SJSA1 (cell line): ENCODE measurements around the gene POM121. TPM values are rescaled to one million over a fixed set of nuclear protein-coding genes. Genes with fewer than 3 reads are reported as not detected.
"Not testable (repeated sequence)": the region's sequence is repeated elsewhere in the genome, so short reads cannot be mapped to it uniquely, and the experiment has no call there.

ENCODE experiments used
- DNase-seq, 2 experiments: peaks; one replicate each; pipeline ENCODE4 v3.0.0-alpha.2; 2015 to 2020; ENCODE audit warnings: low spot score in 2 of 2, low read depth in 1 of 2
- H3K27ac ChIP-seq: fragments of 250-450 bp; sonication (Bioruptor Pico); 2 replicates; pipeline ENCODE4 v1.5.1; 2020; ENCODE audit warnings: mild to moderate bottlenecking, moderate library complexity
- H3K27me3 ChIP-seq: fragments of 250-450 bp; sonication (Bioruptor Pico); replicated peaks from 2 replicates; pipeline ENCODE4 v1.5.1; 2020; ENCODE audit warnings: mild to moderate bottlenecking, moderate library complexity
- H3K36me3 ChIP-seq: fragments of 250-450 bp; sonication (Bioruptor Pico); 2 replicates; pipeline ENCODE4 v1.5.1; 2020; ENCODE audit warnings: mild to moderate bottlenecking
- H3K4me1 ChIP-seq: fragments of 250-450 bp; sonication (Bioruptor Pico); replicated peaks from 2 replicates; pipeline ENCODE4 v1.6.1; 2021; ENCODE audit warnings: mild to moderate bottlenecking
- H3K4me3 ChIP-seq: fragments of 250-450 bp; sonication (Bioruptor Pico); 2 replicates; pipeline ENCODE4 v1.5.1; 2020; ENCODE audit warnings: mild to moderate bottlenecking
- H3K9me3 ChIP-seq: fragments of 250-450 bp; sonication (Bioruptor Pico); replicated peaks from 2 replicates; pipeline ENCODE4 v1.5.1; 2020; ENCODE audit warnings: mild to moderate bottlenecking
- total RNA-seq: library from RNA; depleted of rRNA; stranded (reverse); fragments of >200 nt; shearing (Covaris generic); gene quantifications from 2 replicates; pipeline ENCODE4 v1.2.3, GENCODE V29; 2014

POM121 gene
- total RNA-seq, 1 experiment from 2014 or later, result 5.8 TPM

DNA sequence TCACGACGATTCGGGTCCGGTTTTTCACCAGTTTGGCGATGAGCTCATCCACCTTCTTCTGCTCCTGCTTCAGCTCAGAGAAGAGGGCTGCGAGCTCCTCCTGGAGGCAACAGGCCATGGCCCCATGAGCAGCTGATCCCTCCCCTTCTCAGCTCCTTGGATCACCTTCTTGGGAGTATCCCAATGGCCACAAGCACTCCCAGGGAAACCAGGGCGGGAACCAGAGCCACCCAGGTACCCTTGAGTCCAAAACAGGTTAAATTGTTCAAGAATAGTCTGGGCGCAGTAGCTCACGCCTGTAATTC lies 36.4 kb downstream of the POM121 start:
- not testable (repeated sequence) for DNase-seq, H3K27ac ChIP-seq, H3K4me1 ChIP-seq, H3K4me3 ChIP-seq, H3K36me3 ChIP-seq, H3K9me3 ChIP-seq, H3K27me3 ChIP-seq

- not testable (repeated sequence) for H3K27me3 ChIP-seq, H3K4me1 ChIP-seq, H3K4me3 ChIP-seq, H3K9me3 ChIP-seq, H3K36me3 ChIP-seq, H3K27ac ChIP-seq
- DNase-seq, result peak in 1 of 2 experiments; percentile 3
Measured at GRCh38 chr7:72963056-72963455, 38.2 kb downstream of the POM121 start.

GRCh38 chr7:72965186-72965975 lies 40.5 kb downstream of the POM121 start:
- H3K27me3 ChIP-seq, H3K9me3 ChIP-seq, H3K27ac ChIP-seq, H3K4me1 ChIP-seq, H3K4me3 ChIP-seq, DNase-seq, H3K36me3 ChIP-seq: not testable (repeated sequence)

DNA sequence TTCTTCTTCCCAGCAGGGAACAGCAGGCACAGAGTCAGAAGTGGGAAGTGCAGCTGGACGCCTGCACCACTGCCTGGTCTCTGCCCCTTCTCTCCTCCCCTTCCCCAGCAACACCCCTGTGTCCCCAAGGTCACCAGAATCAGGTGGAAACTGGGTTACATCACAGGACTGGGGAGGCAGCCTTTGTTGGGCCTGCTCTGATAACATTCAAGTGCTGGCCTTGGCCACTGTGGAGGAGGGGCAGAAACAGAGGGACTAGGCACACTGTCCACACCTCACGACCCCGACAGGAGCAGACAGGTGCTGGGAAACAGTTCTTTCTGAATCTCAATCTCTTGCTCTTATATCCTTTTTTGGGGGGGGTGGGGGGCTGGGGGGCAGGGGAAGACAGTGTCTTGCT lies 42.0 kb downstream of the POM121 start:
- H3K4me1 ChIP-seq, H3K36me3 ChIP-seq, H3K27me3 ChIP-seq, H3K4me3 ChIP-seq, H3K9me3 ChIP-seq, DNase-seq, H3K27ac ChIP-seq: not testable (repeated sequence)

- H3K27ac ChIP-seq, DNase-seq, H3K4me1 ChIP-seq, H3K27me3 ChIP-seq, H3K4me3 ChIP-seq, H3K36me3 ChIP-seq, H3K9me3 ChIP-seq: not testable (repeated sequence)
Measured at GRCh38 chr7:72968980-72969516, 44.2 kb downstream of the POM121 start, which contains the start of gene TRIM74. Gene TRIM74 (minus strand): TSS chr7:72969466. CDS start chr7:72966157, 3,309 bp downstream.

- H3K4me3 ChIP-seq, H3K36me3 ChIP-seq, DNase-seq, H3K4me1 ChIP-seq, H3K27ac ChIP-seq, H3K27me3 ChIP-seq, H3K9me3 ChIP-seq: not testable (repeated sequence)
Measured at GRCh38 chr7:72969688-72970087, 44.8 kb downstream of the POM121 start.

DNA sequence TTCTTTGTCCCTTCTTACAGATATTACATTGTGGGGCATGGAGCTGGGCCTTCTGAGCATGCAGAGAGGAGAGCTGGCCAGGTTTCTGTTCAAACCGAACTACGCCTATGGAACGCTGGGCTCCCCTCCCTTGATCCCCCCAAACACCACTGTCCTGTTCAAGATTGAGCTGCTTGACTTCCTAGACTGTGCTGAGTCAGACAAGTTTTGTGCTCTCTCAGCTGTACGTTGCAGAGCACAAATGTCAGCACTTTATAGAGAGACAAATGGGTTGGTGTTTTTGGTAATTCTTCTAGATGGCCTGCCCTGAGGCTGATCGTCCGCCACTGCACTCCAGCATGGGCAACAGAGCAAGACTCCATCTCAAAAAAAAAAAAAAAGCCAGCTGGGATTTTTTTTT lies 46.6 kb downstream of the POM121 start:
- not testable (repeated sequence) for H3K4me3 ChIP-seq, H3K4me1 ChIP-seq, H3K36me3 ChIP-seq, H3K27ac ChIP-seq, H3K9me3 ChIP-seq, H3K27me3 ChIP-seq, DNase-seq

- not testable (repeated sequence) for H3K4me3 ChIP-seq, H3K27me3 ChIP-seq, H3K4me1 ChIP-seq, H3K36me3 ChIP-seq, DNase-seq, H3K9me3 ChIP-seq, H3K27ac ChIP-seq
Measured at GRCh38 chr7:72974781-72975180, 49.9 kb downstream of the POM121 start.

DNA sequence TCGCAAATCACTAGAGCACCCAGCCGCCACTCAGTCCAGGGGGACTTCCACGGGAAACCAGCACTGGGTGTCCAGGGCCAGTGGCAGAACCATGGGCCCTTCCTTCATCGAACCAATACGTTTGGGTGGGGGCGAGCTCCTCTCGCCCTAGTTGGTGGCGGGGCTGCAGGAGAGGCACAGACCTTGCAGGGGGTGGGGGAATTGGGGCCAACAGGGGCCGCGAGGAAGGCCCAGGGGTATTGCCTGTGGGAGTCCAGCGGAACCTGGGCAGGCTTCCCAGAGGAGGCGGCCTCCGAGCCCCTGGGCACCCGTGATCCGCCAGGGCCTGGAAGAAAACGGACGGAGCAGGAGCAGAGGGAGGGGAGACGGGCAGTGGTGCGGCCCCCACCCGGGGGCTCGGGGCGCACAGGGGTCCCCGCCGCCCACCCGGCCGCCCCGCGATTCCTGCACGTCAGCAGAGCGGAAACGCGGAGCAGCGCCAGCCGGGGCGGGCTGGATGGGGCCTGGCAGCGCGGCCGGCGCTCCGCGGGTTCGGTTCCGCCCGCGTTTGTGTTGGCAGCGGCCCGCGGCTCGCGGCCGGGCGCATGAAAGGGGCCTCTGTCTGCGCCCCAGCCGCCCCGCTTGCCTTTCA lies 50.9 kb downstream of the POM121 start:
- H3K4me3 ChIP-seq, H3K27ac ChIP-seq, H3K27me3 ChIP-seq, H3K9me3 ChIP-seq, H3K36me3 ChIP-seq, H3K4me1 ChIP-seq: not testable (repeated sequence)
- peak in 1 of 2 experiments; percentile 42 for DNase-seq

- H3K4me1 ChIP-seq, H3K9me3 ChIP-seq, H3K27ac ChIP-seq, H3K36me3 ChIP-seq, H3K27me3 ChIP-seq, H3K4me3 ChIP-seq: not testable (repeated sequence)
- DNase-seq, result peak in 1 of 2 experiments; percentile 25
Measured at GRCh38 chr7:72976434-72976833, 51.5 kb downstream of the POM121 start.

GRCh38 chr7:72980382-72980781 lies 55.5 kb downstream of the POM121 start:
- not testable (repeated sequence) for H3K4me1 ChIP-seq, H3K4me3 ChIP-seq, H3K27ac ChIP-seq, DNase-seq, H3K9me3 ChIP-seq, H3K27me3 ChIP-seq, H3K36me3 ChIP-seq

DNA sequence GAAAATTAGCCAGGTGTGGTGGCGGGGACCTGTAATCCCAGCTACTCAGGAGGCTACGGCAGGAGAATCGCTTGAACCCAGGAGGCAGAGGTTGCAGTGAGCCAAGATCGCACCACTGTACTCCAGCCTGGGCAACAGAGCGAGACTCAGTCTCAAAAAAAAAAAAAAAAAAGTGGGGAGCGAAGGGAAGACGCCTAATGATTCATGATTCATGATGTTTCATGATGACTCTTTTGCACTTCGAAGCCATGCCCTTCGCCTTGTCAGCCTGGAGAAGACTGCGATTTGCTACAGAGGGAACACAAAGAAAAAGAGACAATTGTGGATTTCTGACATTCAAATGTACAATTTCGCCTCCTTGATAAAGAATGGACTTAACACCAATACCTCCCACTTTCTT lies 57.2 kb downstream of the POM121 start:
- not testable (repeated sequence) for H3K4me1 ChIP-seq, H3K4me3 ChIP-seq, DNase-seq, H3K36me3 ChIP-seq, H3K27me3 ChIP-seq, H3K9me3 ChIP-seq, H3K27ac ChIP-seq

DNA sequence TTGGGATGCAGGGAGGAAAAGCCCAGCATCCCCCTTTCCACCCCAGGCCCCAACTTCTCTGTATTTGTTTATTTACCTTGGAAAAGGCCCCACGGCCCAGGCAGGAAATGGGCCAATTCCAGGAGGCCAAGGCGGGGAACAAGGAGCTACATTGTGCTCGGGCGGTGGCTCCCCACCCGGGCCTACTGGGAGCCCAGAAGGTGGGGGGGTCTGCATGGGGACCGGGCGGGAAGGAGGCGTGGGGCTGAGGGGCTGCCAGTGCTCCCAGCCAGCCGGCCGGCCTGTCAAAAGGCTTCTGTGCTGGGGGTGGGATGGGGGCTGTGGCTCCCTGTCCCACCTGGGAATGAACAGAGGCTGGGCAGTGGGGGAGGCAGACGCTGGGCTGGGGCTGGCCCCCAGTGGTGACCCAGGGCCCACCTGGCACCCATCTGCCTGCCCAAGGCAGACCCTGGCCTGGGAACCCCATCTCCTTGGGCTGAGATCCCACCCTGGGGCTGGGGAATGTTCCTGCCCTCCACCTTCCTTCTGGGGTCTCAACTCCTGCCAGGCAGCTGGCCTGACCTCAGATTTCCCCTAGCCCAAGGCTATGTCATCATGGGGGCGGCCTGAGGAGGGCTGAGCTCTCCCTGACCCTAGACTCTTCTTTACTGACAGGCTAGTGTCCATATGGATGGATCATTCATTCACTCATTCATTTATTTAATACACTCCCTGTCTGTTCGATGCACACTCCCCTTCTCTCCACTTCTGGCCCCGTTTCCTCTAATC lies 65.4 kb downstream of the POM121 start:
- not testable (repeated sequence) for H3K36me3 ChIP-seq, H3K4me1 ChIP-seq, H3K27me3 ChIP-seq, H3K27ac ChIP-seq, H3K4me3 ChIP-seq, H3K9me3 ChIP-seq
- peak in 1 of 2 experiments; percentile 62 for DNase-seq

DNA sequence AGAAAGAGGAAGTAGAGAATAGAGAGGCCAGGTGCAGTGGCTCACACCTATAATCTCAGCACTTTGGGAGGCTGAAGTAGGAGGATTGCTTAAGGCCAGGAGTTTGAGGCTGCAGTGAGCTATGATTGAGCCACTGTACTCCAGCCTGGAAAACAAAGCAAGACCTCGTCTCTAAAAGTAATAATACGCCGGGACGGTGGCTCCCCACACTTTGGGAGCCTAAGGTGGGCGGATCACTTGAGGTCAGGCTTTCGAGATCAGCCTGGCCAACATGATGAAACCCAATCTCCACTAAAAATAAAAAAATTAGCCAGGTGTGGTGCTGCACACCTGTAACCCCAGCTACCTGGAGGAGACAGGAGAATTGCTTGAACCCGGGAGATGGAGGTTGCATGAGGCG lies 70.6 kb downstream of the POM121 start:
- H3K36me3 ChIP-seq, H3K4me3 ChIP-seq, H3K9me3 ChIP-seq, H3K4me1 ChIP-seq, H3K27me3 ChIP-seq, H3K27ac ChIP-seq, DNase-seq: not testable (repeated sequence)
